HK-2 (cell line): Measurements from ENCODE around the gene FBLN2.

Experiments used
- DNase-seq: peaks from one replicate; pipeline ENCODE4 v3.0.0-alpha.2; 2018; ENCODE audit not compliant: unreplicated experiment

Gene FBLN2

GRCh38 chr3:13663781-13664535 is 115.0 kb downstream of the FBLN2 start:
- no peak for DNase-seq

DNA sequence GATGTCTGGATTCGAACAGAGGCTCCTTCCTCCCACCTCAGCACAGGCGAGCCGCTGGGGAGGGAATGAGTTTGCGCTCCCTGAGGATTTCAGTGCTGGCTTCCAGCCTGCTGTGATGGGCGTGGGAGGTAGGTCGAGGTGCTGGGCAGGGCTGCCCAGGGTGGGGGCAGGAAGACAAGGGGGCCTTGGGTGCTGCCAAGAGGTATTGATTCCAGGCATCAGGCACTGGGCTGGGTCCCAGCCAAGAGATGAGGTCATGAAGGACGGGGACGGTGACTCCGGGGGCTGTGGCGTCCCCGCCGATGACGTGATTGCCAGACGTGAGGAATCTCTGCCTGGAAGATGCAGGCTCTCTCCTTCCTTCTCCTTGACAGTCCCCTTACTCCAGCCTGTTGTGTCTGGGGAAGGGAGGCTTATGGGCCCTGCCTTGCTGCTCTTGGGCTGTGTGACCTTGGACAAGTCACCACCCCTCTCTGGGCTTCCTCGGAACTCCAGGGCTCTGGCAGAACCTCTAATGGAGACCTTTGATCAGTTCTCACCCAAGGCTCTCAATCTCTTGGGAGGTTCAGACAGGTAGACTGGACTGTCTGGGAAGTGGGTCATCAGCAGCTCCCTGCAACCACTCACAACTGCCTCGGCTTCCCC is 116.8 kb downstream of the FBLN2 start:
- DNase-seq, result no peak

DNA sequence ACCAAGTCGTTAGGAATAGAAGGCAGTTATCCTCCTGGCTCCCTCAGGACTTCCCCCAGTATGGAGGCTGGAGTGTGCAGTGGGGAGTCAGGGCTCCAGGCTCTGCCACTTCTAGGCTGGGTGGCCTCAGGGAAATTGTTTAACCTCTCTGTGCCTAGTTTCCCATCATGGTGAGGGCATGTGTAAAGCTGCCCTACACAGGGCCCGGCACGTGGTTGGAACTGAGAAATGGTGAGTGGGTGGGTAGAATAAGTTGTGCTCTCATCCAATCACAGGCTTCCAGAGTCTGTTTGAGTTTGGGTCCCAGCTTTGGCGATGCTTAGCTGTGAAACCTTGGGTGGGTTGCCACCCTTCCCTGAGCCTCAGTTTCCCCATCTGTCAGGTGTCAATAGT is 117.3 kb downstream of the FBLN2 start:
- no peak for DNase-seq

DNA sequence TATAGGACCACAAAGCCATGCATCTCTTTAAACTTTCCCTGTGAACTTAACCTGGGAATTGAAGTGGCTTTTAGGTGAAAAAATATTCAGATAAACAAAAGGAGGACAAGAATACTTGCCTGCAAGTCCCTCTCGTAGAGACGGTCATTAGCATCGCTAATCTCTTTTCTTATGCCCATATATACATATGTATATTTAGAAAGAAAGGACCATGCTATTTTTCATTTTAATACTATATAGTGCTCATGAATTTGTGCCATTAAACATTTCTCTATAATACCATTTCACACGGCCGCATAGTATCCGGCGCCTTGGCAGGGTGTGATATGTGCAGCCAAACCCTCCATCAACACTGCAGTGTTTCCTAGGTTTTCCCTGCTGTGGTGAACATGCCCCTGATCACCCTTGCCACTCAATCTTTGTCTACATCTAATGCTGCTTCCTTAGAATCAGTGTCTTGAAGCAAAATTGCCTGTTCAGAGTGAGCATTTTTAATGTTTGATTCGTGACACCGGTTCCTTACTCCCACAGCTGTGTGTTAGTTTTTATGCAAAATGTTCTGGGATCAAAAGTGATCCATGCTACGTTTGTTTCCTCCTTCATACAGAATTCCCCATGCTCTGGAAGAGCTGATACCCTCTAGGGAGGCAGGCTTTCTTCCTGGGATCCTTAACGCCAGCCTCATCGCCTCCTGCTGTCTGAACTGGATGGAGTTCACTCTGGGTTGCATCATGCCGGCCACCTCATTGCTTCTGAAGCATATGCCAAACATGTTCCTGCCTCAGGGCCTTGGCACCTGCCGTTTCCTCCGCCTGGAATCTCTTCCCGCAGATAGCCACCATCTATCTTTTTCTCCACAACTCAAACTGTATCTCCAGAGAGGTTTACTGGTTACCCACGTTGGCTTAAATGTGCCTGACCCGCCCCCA is 118.1 kb downstream of the FBLN2 start:
- DNase-seq, result no peak

GRCh38 chr3:13668136-13668535 is 119.2 kb downstream of the FBLN2 start:
- no peak for DNase-seq

DNA sequence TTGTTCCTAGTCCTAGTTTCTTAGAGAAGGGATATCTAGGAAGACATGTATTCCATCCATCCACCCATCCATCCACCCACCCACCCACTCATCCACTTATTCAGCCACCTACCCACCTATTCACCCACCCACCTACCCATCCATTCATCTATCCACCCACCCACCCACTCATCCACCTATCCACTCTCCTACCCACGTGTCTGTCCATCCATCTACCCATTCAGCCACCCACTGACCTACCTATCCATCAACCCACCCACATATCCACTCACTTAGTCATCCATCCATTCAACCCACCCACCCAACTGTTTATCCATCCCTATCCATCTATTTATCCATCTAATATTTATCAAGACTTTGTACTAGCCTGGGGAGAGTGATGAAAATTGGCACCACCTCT is 120.5 kb downstream of the FBLN2 start:
- DNase-seq, result no peak

DNA sequence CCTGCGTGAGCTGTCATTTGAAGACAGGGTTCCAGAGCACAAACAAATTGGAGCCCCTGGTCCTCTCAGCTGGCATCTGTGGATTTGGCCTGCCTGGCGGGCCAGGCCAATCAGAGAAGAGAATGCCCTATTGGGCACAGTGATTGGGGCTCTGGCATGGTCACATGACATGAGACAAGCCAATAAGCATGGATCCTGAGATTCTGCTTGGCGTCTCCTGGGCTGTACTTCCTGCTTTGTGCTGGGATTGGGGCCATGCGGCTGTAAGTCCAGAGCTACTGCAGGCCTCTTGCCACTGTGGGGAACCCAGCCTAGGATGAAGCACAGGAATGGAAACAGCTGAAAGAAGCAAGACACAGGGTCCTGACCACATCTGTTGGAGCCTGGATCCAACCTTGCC is 121.4 kb downstream of the FBLN2 start:
- DNase-seq, result no peak

DNA sequence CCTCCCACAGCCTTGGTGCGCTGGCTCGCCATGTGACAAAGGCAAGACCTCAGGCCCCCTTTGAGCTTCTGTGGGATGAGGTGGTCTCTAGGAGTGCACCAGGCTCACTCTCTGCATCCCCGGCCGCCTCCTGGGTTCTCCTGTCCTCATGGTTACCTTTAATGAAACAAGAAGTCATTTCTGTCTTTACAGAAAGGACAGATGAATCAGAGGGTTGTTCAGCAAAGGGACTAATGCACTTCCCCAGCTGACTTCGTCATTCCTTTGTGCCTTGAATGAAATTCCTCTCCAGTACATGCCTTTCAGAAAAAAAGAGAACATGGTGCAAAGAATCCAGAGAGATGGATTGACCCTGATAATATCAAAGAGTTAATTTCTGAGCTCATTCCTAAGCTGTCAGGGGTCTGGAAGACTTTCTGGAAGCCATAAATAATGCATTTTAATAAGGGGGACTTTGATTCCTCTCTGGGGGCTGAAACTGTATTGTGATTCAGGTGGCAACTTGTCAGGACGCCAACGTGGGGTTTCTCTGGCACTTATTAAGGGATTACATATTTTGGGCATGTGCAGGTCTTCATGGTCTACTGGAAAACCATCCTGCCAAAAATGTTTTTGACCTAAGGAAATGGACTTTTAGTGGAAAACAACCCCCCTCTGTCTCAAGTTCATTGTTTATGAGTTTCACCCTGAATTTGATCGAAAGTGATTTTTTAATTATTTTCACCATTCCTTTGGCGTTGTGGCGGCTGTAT is 122.7 kb downstream of the FBLN2 start:
- DNase-seq, result no peak

DNA sequence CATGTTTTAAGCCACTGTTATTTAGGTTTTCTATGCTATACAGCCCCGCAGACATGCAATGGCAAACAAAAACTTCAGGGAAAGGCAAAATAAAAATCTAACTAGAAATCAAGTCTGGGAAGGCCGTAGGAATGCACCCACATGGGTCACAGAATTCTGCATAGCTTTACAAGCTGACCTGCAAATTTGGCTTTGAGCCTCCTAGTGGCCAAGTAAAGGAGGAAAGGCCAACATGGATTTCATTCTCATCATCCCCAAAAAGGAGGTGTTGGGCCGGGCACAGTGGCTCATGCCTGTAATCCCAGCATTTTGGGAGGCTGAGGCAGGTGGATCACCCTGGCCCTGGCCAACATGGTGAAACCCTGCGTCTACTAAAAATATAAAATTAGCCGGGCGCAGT is 124.3 kb downstream of the FBLN2 start:
- DNase-seq, result no peak

DNA sequence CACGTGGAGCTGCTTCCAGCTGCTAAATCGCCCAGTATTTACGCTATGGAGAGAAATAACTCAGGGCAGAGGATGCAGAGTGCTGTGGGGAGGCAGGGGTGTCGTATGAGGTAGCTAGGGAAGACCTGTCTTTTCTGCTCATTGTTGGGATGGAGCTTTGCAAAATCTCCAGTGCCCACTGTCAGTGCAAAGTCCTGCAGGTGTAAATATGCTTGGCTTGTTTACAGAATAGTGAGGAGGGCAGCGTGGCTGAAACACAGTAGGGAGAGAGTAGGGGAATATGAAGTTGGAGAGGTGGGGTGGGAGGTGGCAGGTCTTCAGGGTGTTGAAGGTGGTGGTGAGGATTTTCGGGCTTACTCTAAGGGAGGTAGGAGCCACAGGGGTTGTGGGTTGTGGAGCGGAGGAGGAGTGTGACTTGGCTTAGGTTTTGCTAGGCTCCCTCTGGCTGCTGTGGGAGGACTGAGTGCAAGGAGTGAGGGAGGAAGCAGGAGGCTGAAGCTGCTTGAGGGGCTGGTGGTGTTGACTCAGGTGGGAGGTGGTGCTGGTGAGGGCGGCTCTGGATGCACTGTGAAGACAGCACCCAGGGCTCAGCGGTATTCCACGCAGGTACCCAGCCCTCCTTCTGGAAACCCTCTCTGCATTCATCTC is 125.7 kb downstream of the FBLN2 start:
- DNase-seq, result no peak

DNA sequence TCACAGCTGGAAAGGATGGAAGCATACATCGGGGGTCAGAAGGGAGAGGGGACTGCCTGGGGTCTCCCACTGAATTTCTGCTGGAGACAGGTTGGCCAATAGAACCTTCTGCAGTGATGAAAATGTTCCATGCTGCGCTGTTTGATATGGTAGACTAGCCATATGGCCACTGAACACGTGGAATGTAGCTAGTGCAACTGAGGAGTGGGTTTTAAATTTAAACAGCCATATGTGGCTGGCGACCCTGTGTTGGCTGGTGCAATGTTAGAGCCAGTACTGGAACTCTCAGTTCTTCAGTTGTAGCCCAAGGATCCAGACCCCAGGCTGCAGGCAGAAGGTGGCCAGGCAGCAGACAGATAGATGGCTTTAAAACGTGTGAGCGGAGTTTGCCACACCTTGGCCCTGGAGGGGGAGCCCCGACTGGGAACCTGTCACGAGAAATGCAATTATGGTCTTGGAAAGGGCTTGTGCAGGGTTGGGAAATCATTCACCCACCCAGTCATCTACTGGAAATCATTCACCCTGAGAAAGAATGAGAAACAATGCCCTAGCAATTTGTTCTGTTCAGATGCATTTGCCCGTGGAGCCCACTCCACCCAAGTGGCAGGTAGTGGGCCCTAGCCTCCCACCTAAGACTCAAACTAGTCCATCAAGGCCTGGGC is 127.6 kb downstream of the FBLN2 start:
- DNase-seq, result no peak

- DNase-seq, result no peak
These were observed 128.3 kb downstream of the FBLN2 start for GRCh38 chr3:13677272-13677671.

GRCh38 chr3:13681931-13682330 is 133.0 kb downstream of the FBLN2 start:
- no peak for DNase-seq

DNA sequence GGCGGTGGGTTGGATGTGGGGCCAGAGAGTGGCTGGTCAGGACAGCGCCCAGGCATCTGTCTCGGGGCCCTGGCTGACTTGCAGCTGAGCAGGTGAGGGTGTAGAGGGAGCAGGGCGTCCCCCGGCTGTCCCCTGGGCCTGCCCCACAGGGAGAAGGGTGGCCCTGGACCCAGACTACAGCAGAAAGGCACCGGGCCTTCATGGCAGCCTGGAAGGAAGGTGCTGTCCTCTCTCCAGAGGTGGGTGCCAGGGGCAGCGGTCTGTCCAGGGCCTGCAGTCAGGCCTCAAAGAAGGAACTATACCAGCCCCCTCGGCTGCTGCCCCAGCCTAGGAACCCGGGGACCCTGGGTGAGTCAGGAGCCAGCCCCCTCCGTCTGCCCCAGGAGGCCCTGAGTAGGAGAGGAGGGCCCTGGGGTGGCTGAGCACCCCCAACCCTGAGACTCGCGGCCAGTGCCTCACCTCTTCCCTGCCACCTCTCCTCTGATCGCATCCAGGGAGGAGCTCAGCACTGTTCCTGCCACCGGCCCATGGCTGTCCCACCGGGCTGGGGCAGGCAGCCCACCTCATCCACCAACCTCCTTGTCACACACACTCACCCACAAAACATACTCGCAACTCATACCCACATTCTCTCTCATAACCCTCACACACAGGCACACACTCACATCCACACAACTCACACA is 133.5 kb downstream of the FBLN2 start:
- DNase-seq, result no peak

DNA sequence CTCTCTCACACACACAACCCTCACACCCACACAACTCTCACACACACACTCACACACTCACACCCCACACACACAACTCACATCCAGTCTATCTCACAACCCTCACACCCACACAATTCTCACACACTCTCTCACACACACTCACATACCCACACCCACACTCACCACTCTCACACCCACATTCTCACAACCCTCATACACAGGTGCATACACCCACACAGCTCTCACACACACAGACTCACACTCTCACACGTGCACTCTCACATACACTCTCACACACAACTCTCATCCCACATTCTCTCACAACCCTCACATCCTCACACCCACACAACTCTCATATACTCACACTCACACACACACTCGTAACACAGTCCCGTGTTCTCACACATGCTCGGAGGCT is 134.4 kb downstream of the FBLN2 start:
- DNase-seq, result no peak

GRCh38 chr3:13683772-13684171 is 134.8 kb downstream of the FBLN2 start:
- no peak for DNase-seq

DNA sequence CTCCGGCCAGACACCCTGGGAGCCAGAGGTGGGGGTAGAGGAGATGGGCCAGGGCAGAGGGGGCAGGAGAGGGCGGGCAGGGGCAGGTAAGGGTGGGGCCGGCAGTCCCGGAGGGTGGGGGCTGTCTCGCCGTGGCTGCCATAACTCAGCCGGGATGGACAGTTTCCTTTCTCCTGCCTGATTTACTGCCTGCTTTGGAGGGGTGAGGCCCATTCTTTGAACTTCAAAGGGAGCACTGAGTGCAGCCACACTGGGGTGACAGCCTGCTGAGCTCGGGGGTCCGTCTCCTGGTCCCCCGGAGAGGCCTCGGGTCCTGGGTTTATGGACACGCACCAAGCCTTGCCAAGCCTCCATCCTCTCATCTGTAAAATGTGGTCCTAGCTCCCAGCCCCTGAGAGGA is 135.4 kb downstream of the FBLN2 start:
- DNase-seq, result no peak

DNA sequence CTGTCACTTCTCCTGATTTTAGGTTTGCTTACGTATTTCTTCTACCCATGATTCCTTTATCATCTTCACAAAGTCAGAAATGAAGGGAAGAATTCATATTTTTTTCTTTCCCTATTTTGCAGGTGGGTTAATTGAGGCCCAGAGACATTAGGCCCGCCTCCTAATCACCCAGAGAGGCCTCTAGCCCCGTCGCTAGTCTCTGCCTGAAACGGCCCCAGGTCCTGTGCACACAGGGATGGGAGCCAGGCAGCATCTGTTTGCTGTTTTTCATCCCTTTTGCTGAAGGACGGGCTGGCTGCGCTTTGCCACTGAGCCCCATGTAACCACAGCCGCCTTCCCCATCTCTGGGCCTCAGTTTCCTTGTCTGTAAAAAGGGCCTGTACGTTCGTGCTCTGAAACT is 135.9 kb downstream of the FBLN2 start:
- no peak for DNase-seq

- DNase-seq, result no peak
These were observed 136.8 kb downstream of the FBLN2 start for GRCh38 chr3:13685721-13686120.
